Upper lobe of left lung (tissue), 6 donors: ENCODE data around the gene RAP1B. TPM values are rescaled to one million over a fixed set of nuclear protein-coding genes. Genes with fewer than 3 reads are reported as not detected.

ENCODE experiments used
- ATAC-seq, 2 donors: fragments of 200-7000 bp; cut with Tn5 transposase; one replicate each; pipeline ENCODE4 v1.9.1; 2022; ENCODE audit warnings: mild to moderate bottlenecking in 2 of 2, moderate library complexity in 2 of 2; ENCODE audit not compliant: low FRiP score in 2 of 2
- DNase-seq, 2 donors: peaks; one replicate each; pipeline ENCODE4 v3.0.0-alpha.2; 2019 to 2020
- H3K27ac ChIP-seq, 4 donors: fragments of 200-600 bp; sonication (generic); one replicate each; pipeline ENCODE4 v1.5.1; 2016 to 2019
- H3K27me3 ChIP-seq, 4 donors: fragments of 200-600 bp; sonication (generic); one replicate each; pipeline ENCODE4 v1.5.1; 2017 to 2019
- H3K36me3 ChIP-seq, 4 donors: fragments of 200-600 bp; sonication (generic); one replicate each; pipeline ENCODE4 v1.5.1; 2016 to 2019
- H3K4me1 ChIP-seq, 4 donors: fragments of 200-600 bp; sonication (generic); one replicate each; pipeline ENCODE4 v1.5.1; 2018 to 2019
- H3K4me3 ChIP-seq, 4 donors: fragments of 200-600 bp; sonication (generic); one replicate each; pipeline ENCODE4 v1.5.1; 2017 to 2019; ENCODE audit warnings: mild to moderate bottlenecking in 2 of 4, moderate library complexity in 1 of 4
- H3K9me3 ChIP-seq, 4 donors: fragments of 200-600 bp; sonication (generic); one replicate each; pipeline ENCODE4 v1.5.1; 2018 to 2019
- EP300 ChIP-seq, 4 donors: sonication (generic); formaldehyde crosslinking; IDR thresholded peaks; one replicate each; pipeline ENCODE4 v1.5.1; 2017; ENCODE audit warnings: antibody characterized with exemption in 4 of 4, control low read depth in 2 of 4
- POLR2A ChIP-seq, 4 donors: fragments of 450-650 bp; IDR thresholded peaks; one replicate each; pipeline ENCODE4 v1.5.1; 2016 to 2017; ENCODE audit warnings: antibody characterized with exemption in 4 of 4, mild to moderate bottlenecking in 2 of 4
- POLR2AphosphoS5 ChIP-seq, 2 donors: sonication (generic); formaldehyde crosslinking; IDR thresholded peaks; one replicate each; pipeline ENCODE4 v1.5.1; 2017; ENCODE audit warnings: antibody characterized with exemption in 2 of 2
- WGBS, 2 donors: methylation state at CpG; one replicate each; pipeline ENCODE4 v1.1.5; 2017 to 2018; 5-methylcytosine and 5-hydroxymethylcytosine counted together
- total RNA-seq, 6 donors: library from RNA; depleted of rRNA in 4 of 6; stranded (reverse); fragments of >200 nt in 4 of 6; gene quantifications; one replicate each; pipeline versions ENCODE4 v1.1.0 to v1.2.1, GENCODE V29; 2016 to 2021
- TF ChIP-seq, protein P1 (sequence below), 6 experiments: fragments of 450-650 bp in 4 of 6; fragments of 200-600 bp in 2 of 6; sonication (generic) in 2 of 6; IDR thresholded peaks; one replicate each; pipeline ENCODE4 v1.5.1; 2016 to 2019; ENCODE audit warnings: antibody characterized with exemption in 6 of 6
- donor health status: DM: no; HTN: no; CAD: no; lungs with moderate emphysema.
- donor health status: DM: no; HTN: yes; CAD: no; lungs with severe emphysema.

RAP1B gene
- total RNA-seq, 6 donors from 2014 or later, result 135 to 208 (median 162) TPM

- Histone ChIP-seq H3K4me3 (no peak overlapping the region), H3K27ac (no peak overlapping the region), H3K4me1 (peaks cover 5 to 22% (median 13%) of the 10 kb centered on the region in 4 donors), H3K9me3 (no peaks in the 10 kb centered on the region), H3K36me3 (no peaks in the 10 kb centered on the region), H3K27me3 (no peaks in the 10 kb centered on the region)
- no peak for DNase-seq
- TF ChIP-seq, protein P1, sequence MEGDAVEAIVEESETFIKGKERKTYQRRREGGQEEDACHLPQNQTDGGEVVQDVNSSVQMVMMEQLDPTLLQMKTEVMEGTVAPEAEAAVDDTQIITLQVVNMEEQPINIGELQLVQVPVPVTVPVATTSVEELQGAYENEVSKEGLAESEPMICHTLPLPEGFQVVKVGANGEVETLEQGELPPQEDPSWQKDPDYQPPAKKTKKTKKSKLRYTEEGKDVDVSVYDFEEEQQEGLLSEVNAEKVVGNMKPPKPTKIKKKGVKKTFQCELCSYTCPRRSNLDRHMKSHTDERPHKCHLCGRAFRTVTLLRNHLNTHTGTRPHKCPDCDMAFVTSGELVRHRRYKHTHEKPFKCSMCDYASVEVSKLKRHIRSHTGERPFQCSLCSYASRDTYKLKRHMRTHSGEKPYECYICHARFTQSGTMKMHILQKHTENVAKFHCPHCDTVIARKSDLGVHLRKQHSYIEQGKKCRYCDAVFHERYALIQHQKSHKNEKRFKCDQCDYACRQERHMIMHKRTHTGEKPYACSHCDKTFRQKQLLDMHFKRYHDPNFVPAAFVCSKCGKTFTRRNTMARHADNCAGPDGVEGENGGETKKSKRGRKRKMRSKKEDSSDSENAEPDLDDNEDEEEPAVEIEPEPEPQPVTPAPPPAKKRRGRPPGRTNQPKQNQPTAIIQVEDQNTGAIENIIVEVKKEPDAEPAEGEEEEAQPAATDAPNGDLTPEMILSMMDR (IDR thresholded peaks at IDR 0.05), result no peak
- no peak for TF ChIP-seq POLR2A (IDR thresholded peaks at IDR 0.05)
- TF ChIP-seq POLR2AphosphoS5 (IDR thresholded peaks at IDR 0.05), result no peak
- no peak for TF ChIP-seq EP300 (IDR thresholded peaks at IDR 0.05)
- WGBS, 2 donors, result 49 to 61% methylated on average over 2 of the region's 2 CpGs
- ATAC-seq, result no peak
Observed at GRCh38 chr12:68608191-68608590, 2.5 kb upstream of the RAP1B start.

DNA sequence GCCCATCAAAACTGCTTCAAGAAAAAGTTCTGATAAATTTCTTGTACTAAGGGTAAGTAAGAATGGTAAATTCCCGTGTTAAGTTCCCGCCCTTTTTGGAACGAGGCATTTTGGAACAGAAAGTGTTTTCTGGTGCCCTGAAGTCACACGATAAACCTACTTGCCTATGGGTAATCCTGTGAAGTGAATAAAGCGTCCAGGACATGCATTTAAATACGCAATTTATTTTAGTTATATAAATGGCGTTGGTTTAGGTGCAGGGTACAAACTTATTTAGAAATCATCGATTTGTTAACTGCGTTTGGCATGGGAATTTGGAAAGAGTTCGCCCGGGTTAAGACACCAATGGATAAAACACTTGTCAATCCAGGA, 715 bp upstream of the RAP1B start:
- Histone ChIP-seq H3K27me3 (no peaks in the 10 kb centered on the region), H3K9me3 (no peaks in the 10 kb centered on the region), H3K4me1 (peaks cover 22 to 40% (median 31%) of the 10 kb centered on the region in 4 donors), H3K27ac (peak overlapping the region; percentile 92 to 100 (median 98)), H3K4me3 (peak overlapping the region; percentile 41 to 77 (median 62)), H3K36me3 (no peaks in the 10 kb centered on the region)
- 8% methylated on average over 11 of the region's 11 CpGs for WGBS, 2 donors
- TF ChIP-seq POLR2AphosphoS5 (IDR thresholded peaks at IDR 0.05), result no peak
- no peak for TF ChIP-seq EP300 (IDR thresholded peaks at IDR 0.05)
- TF ChIP-seq POLR2A (IDR thresholded peaks at IDR 0.05), result no peak
- TF ChIP-seq, protein P1 (IDR thresholded peaks at IDR 0.05), result no peak
- DNase-seq (no peak), ATAC-seq (peak in 1 of 2 donors; percentile 21)

GRCh38 chr12:68611094-68611805, 551 bp downstream of the RAP1B start:
- Histone ChIP-seq H3K27ac (peak overlapping the region; percentile 92 to 100 (median 98)), H3K4me3 (peak overlapping the region; percentile 49 to 77 (median 62)), H3K27me3 (no peaks in the 10 kb centered on the region), H3K36me3 (no peaks in the 10 kb centered on the region), H3K9me3 (no peaks in the 10 kb centered on the region), H3K4me1 (peaks cover 32 to 52% (median 43%) of the 10 kb centered on the region in 4 donors)
- TF ChIP-seq, protein P1 (IDR thresholded peaks at IDR 0.05), result no peak
- peak; percentile 54 to 72 for TF ChIP-seq POLR2AphosphoS5 (IDR thresholded peaks at IDR 0.05)
- TF ChIP-seq POLR2A (IDR thresholded peaks at IDR 0.05), result peak in 3 of 4 donors; percentile 16 to 63 (median 55)
- TF ChIP-seq EP300 (IDR thresholded peaks at IDR 0.05), result no peak
- DNase-seq (peak in 1 of 2 donors; percentile 69), ATAC-seq (peak; percentile 45 to 60)
- WGBS, 2 donors, result 1 to 2% methylated on average over 10 to 30 of the region's 72 CpGs

GRCh38 chr12:68611806-68612160, 1.1 kb downstream of the RAP1B start:
- Histone ChIP-seq H3K27ac (peak overlapping the region; percentile 92 to 100 (median 98)), H3K9me3 (no peaks in the 10 kb centered on the region), H3K4me3 (peak overlapping the region; percentile 49 to 77 (median 62)), H3K4me1 (peaks cover 36 to 58% (median 48%) of the 10 kb centered on the region in 4 donors), H3K27me3 (no peaks in the 10 kb centered on the region), H3K36me3 (no peaks in the 10 kb centered on the region)
- TF ChIP-seq EP300 (IDR thresholded peaks at IDR 0.05), result no peak
- no peak for TF ChIP-seq POLR2A (IDR thresholded peaks at IDR 0.05)
- TF ChIP-seq, protein P1 (IDR thresholded peaks at IDR 0.05), result no peak
- TF ChIP-seq POLR2AphosphoS5 (IDR thresholded peaks at IDR 0.05), result no peak
- 0 to 1% methylated on average over 8 of the region's 8 CpGs for WGBS, 2 donors
- DNase-seq (no peak), ATAC-seq (no peak)
